HEK293T (cell line): Measurements from ENCODE around the gene RPL13.
A peak's percentile ranks its signal among the peaks of the same experiment; 100 is the strongest.

ENCODE experiments used
- CTCF ChIA-PET: fragments of 350-600 bp; formaldehyde crosslinking; extraction: SDS; loops from one replicate; lab custom pipeline; 2021; ENCODE audit warnings: antibody characterized with exemption, inconsistent platforms; lab: Yijun Ruan, JAX
- POLR2A ChIA-PET: fragments of 350-600 bp; formaldehyde crosslinking; extraction: SDS; loops from one replicate; lab custom pipeline; 2020; ENCODE audit warnings: antibody characterized with exemption, inconsistent platforms; lab: Yijun Ruan, JAX
- DNase-seq: peaks from one replicate; pipeline ENCODE4 v3.0.0; 2012; ENCODE audit warnings: mixed read lengths; ENCODE audit errors: extremely low spot score
- ARNT ChIP-seq: fragments of 450-650 bp; IDR thresholded peaks from 2 replicates; pipeline ENCODE4 v1.6.1; 2017; ENCODE audit warnings: mild to moderate bottlenecking
- BHLHE40 ChIP-seq: fragments of 450-650 bp; IDR thresholded peaks from 2 replicates; pipeline ENCODE4 v1.6.1; 2016; ENCODE audit warnings: mild to moderate bottlenecking, moderate library complexity, borderline replicate concordance
- CTBP1 ChIP-seq: fragments of 450-650 bp; IDR thresholded peaks from 2 replicates; pipeline ENCODE4 v1.6.1; 2016; ENCODE audit warnings: borderline replicate concordance
- ELF4 ChIP-seq: fragments of 450-650 bp; IDR thresholded peaks from 2 replicates; pipeline ENCODE4 v1.6.1; 2017; ENCODE audit warnings: antibody characterized with exemption
- FOXA1 ChIP-seq: fragments of 450-650 bp; IDR thresholded peaks from 2 replicates; pipeline ENCODE4 v1.6.1; 2016; ENCODE audit warnings: mild to moderate bottlenecking
- FOXK2 ChIP-seq: fragments of 450-650 bp; IDR thresholded peaks from 2 replicates; pipeline ENCODE4 v1.6.1; 2016; ENCODE audit warnings: mild to moderate bottlenecking
- FOXM1 ChIP-seq: fragments of 450-650 bp; IDR thresholded peaks from 2 replicates; pipeline ENCODE4 v1.6.1; 2017; ENCODE audit warnings: mild to moderate bottlenecking, borderline replicate concordance
- HDGF ChIP-seq: fragments of 450-650 bp; IDR thresholded peaks from 2 replicates; pipeline ENCODE4 v1.6.1; 2017; ENCODE audit warnings: antibody characterized with exemption, borderline replicate concordance
- L3MBTL2 ChIP-seq: fragments of 450-650 bp; conservative IDR thresholded peaks from 2 replicates; pipeline ENCODE4 v1.6.1; 2016; ENCODE audit warnings: mild to moderate bottlenecking
- LEF1 ChIP-seq: fragments of 450-650 bp; IDR thresholded peaks from 2 replicates; pipeline ENCODE4 v1.6.1; 2017; ENCODE audit warnings: mild to moderate bottlenecking, borderline replicate concordance
- NFRKB ChIP-seq: fragments of 450-650 bp; IDR thresholded peaks from 2 replicates; pipeline ENCODE4 v1.6.1; 2016; ENCODE audit warnings: mild to moderate bottlenecking, moderate library complexity
- SP1 ChIP-seq: fragments of 450-650 bp; IDR thresholded peaks from 2 replicates; pipeline ENCODE4 v1.6.1; 2017
- SUZ12 ChIP-seq: fragments of 450-650 bp; IDR thresholded peaks from 2 replicates; pipeline ENCODE4 v1.6.1; 2016; ENCODE audit warnings: mild to moderate bottlenecking
- TARDBP ChIP-seq: fragments of 450-650 bp; IDR thresholded peaks from 2 replicates; pipeline ENCODE4 v1.6.1; 2016
- ZNF384 ChIP-seq: fragments of 450-650 bp; IDR thresholded peaks from 2 replicates; pipeline ENCODE4 v1.6.1; 2016
- TF ChIP-seq, protein P1 (sequence below): fragments of 450-650 bp; IDR thresholded peaks from 2 replicates; pipeline ENCODE4 v1.6.1; 2016

The RPL13 gene

DNA sequence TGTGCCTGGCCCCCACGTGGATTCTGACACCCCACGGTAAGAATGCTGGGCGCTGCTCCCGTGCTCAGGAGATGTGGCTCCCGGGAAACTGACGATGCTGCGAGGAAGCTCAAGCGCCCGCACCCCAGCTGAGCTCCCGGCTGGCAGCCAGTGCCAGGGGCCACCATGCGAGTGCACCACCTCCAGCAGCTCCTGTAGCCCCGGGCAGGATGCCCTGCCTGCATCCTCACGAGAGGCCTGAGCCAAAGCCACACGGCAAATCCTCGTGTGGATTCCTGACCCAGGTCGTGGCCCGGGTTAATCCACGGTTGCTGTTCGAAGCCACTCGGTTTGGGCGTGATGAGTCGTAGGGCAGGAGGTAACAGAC lies 41.4 kb downstream of the RPL13 start:
- TF ChIP-seq ARNT, result no peak
- no peak for TF ChIP-seq NFRKB
- no peak for TF ChIP-seq L3MBTL2
- ChIA-PET CTCF (interaction anchor here (0.8 to 1.6 kb wide), 2 partner anchors 13 to 33 kb away, joined by 3 to 8 read pairs; no protein-coding TSS in a partner anchor), POLR2A (interaction anchor here (0.6 kb wide), 2 partner anchors 36 to 38 kb away, joined by 3 read pairs; no protein-coding TSS in a partner anchor)
- no peak for DNase-seq

DNA sequence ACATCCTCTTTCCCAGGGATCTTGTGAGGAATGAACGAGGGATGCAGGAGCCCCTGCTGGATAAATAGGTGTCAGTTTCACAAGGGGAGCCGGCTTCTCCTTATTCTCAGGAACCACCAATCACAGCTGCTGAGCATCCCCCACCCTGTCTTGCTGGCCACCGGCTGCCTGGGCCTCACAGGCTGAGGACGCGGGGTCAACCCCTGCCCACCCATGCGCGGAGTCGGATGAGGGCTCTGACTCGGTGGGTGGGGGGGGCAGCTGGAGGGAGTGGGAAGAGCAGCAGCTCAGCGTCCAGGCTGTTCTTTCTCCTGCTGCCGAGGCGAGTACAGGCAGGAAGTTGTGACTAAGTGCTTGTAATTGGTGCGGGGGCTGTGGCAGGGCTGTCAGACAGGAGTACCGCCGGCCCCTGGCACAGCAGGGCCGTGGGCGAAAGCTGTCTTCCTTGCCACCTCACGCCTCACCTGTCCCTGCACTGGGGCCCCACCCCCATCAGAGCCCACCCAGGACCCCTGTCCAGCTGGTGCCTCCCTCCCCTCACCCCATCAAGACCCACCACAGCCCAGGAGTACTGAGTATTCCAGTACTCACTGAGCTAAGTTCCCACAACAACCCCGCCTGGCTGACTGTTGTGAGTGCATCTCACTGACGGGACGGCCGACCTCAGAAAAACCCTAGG lies 41.9 kb downstream of the RPL13 start:
- ChIA-PET CTCF (interaction anchor here (0.7 to 1.6 kb wide), 3 partner anchors 8 to 33 kb away, joined by 3 to 8 read pairs (median 3); no protein-coding TSS in a partner anchor), POLR2A (interaction anchor here (0.6 kb wide), 2 partner anchors 37 to 38 kb away, joined by 3 read pairs; no protein-coding TSS in a partner anchor)
- TF ChIP-seq HDGF, result no peak
- TF ChIP-seq, protein P1, sequence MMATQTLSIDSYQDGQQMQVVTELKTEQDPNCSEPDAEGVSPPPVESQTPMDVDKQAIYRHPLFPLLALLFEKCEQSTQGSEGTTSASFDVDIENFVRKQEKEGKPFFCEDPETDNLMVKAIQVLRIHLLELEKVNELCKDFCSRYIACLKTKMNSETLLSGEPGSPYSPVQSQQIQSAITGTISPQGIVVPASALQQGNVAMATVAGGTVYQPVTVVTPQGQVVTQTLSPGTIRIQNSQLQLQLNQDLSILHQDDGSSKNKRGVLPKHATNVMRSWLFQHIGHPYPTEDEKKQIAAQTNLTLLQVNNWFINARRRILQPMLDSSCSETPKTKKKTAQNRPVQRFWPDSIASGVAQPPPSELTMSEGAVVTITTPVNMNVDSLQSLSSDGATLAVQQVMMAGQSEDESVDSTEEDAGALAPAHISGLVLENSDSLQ, result no peak
- no peak for TF ChIP-seq NFRKB
- TF ChIP-seq FOXM1, result no peak
- no peak for TF ChIP-seq SUZ12
- TF ChIP-seq TARDBP, result no peak
- TF ChIP-seq BHLHE40, result no peak
- no peak for TF ChIP-seq ELF4
- TF ChIP-seq LEF1, result no peak
- TF ChIP-seq L3MBTL2, result no peak
- no peak for TF ChIP-seq FOXK2
- TF ChIP-seq FOXA1, result no peak
- no peak for TF ChIP-seq CTBP1
- no peak for TF ChIP-seq ZNF384
- TF ChIP-seq SP1, result no peak
- no peak for TF ChIP-seq ARNT
- DNase-seq, result peak; percentile 37

DNA sequence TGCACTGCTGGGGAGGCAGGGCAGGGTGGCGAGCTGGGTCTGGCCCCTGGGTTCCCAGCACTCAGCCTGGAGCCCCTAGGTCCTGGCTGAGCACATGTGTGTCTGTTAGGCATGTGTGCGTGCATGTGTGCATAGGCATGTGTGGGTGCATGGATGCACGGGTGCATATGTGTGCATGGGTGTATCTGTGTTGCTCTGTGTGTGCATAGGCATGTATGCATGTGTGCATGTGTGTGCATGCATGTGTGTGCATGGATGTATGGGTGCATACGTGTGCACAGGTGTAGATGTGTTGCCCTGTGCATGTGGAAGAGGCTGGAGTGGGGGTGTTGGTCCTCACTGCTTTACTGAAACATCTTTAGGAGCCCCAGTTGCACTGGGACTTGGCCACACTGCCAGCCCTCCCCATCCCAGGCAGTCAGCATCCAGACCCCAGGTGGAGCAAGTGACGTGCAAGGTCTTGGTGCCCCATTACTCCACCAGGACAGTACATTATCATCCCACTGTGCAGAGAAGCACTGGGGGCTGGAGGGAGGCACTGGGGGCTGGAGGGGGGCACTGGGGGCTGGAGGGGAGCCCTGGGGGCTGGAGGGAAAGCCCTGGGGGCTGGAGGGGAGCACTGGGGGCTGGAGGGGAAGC lies 42.6 kb downstream of the RPL13 start:
- ChIA-PET POLR2A (no interaction called here), CTCF (interaction anchor here (0.7 to 1.6 kb wide), 3 partner anchors 9 to 32 kb away, joined by 3 to 8 read pairs (median 3); no protein-coding TSS in a partner anchor)
- DNase-seq, result no peak
- no peak for TF ChIP-seq ZNF384
- TF ChIP-seq NFRKB, result no peak
- TF ChIP-seq SP1, result no peak
- TF ChIP-seq SUZ12, result no peak

DNA sequence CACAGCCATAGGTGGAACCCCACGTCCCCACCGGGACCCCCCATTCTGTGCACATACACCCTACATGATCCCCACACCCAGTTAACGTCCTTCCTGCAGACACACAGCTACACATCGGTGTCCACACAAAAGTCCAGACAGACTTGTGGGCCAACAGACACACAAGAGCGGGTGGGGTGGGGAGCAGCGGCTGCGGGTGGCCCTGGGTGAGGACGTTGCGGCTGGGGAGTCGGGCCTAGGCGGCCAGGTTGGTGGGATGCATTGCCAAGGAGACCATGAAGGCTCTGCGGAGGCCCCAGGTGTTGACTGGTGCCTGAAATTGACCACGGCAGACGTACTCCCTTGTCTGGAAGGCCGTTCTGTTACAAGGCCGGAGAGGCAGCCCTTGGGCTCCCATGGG lies 44.3 kb downstream of the RPL13 start:
- POLR2A ChIA-PET, result no interaction called here
- TF ChIP-seq ARNT, result no peak
- no peak for TF ChIP-seq FOXK2
- CTCF ChIA-PET, result no interaction called here
- DNase-seq, result no peak

DNA sequence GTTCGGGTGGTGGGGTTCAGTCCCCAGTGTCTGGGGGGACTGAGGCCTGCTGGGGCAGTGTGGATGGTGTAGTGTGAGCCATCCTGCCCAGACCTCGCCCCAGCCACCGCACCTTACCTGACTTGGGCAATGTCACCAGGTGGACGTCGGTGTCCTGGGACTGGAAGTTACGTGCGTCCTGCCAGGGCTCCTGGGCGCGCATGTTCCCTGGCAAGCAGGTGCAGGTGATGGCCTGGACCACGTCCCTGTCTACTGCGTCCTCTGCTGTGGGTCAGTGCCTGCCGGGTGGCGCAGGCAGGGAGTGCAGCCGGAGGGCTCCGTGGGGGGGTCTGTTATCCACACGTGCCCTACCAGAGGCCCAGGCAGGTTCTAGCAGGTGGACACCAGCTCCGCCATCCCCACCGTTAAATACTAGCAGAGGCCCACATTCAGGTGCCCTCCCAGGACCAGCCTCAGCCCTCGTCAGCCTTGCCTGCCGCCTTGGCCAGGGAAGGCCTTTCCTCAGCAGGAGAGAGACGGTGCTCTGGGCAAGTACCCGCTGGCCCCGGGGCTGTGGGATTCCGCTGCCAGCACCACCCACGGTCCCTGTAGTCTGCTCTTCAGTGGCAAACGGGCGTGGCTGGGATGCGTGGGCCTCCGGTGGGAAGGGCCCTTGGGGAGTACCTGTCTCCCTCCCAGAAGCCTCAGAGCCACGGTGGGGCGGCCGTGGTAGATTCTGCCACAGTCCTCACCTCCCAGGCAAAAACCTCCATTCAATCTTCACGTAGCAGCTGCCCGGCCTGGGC lies 44.9 kb downstream of the RPL13 start:
- ChIA-PET POLR2A (no interaction called here), CTCF (no interaction called here)
- DNase-seq, result no peak
- TF ChIP-seq L3MBTL2 (no peak), BHLHE40 (no peak), SUZ12 (no peak), LEF1 (no peak), TARDBP (no peak), CTBP1 (no peak), HDGF (no peak), SP1 (no peak), ARNT (no peak), FOXM1 (no peak), FOXA1 (no peak), NFRKB (no peak), FOXK2 (no peak), ZNF384 (no peak), ELF4 (no peak)
- TF ChIP-seq, protein P1, result no peak

DNA sequence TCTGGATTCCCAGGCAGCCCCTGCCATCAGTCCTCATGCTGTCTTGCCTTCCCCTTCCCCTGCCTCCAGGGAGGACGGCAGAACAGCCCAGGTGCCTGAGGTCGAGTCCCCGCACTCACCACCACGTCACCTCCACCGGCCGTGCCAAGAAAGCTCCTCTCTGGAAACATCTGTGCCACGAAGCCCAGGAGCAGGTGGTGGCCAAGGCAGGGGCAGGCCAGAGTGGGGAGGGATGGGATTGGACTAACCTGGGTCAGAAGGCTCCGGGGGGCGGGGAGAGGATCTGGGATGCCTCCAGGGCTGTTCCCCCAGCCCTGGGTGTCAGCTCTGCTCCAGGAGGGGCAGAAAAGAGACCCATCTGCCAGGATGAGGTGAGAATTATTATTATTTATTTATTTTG lies 45.5 kb downstream of the RPL13 start:
- ChIA-PET CTCF (no interaction called here), POLR2A (interaction anchor here (1.4 kb wide), 1 partner anchor 388 kb away, joined by 3 read pairs; the partner anchor contains the start of gene ZNF778)
- no peak for DNase-seq
- TF ChIP-seq, protein P1, result no peak
- TF ChIP-seq ARNT (no peak), SP1 (no peak), CTBP1 (no peak), FOXA1 (no peak), LEF1 (no peak), ZNF384 (no peak), TARDBP (no peak), HDGF (no peak), FOXK2 (no peak), ELF4 (no peak), SUZ12 (no peak), BHLHE40 (no peak), NFRKB (no peak), L3MBTL2 (no peak), FOXM1 (no peak)
